ENCODE data around the gene IL10RA.

Gene IL10RA

GRCh38 chr11:118046051-118046963 lies 60.1 kb downstream of the IL10RA start:
- in situ Hi-C loops (cut with MboI; ENCODE audit: low pct_unique_long_range_greater_than_20kb, low sequenced_read_pairs, unreplicated experiment) = no loop called here
- TF ChIP-seq, protein P1, sequence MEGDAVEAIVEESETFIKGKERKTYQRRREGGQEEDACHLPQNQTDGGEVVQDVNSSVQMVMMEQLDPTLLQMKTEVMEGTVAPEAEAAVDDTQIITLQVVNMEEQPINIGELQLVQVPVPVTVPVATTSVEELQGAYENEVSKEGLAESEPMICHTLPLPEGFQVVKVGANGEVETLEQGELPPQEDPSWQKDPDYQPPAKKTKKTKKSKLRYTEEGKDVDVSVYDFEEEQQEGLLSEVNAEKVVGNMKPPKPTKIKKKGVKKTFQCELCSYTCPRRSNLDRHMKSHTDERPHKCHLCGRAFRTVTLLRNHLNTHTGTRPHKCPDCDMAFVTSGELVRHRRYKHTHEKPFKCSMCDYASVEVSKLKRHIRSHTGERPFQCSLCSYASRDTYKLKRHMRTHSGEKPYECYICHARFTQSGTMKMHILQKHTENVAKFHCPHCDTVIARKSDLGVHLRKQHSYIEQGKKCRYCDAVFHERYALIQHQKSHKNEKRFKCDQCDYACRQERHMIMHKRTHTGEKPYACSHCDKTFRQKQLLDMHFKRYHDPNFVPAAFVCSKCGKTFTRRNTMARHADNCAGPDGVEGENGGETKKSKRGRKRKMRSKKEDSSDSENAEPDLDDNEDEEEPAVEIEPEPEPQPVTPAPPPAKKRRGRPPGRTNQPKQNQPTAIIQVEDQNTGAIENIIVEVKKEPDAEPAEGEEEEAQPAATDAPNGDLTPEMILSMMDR (IDR thresholded peaks at IDR 0.05; ENCODE audit: extremely low read depth, insufficient read depth, missing control alignments) = no peak
- DNase-seq (ENCODE audit: low spot score) = no peak

DNA sequence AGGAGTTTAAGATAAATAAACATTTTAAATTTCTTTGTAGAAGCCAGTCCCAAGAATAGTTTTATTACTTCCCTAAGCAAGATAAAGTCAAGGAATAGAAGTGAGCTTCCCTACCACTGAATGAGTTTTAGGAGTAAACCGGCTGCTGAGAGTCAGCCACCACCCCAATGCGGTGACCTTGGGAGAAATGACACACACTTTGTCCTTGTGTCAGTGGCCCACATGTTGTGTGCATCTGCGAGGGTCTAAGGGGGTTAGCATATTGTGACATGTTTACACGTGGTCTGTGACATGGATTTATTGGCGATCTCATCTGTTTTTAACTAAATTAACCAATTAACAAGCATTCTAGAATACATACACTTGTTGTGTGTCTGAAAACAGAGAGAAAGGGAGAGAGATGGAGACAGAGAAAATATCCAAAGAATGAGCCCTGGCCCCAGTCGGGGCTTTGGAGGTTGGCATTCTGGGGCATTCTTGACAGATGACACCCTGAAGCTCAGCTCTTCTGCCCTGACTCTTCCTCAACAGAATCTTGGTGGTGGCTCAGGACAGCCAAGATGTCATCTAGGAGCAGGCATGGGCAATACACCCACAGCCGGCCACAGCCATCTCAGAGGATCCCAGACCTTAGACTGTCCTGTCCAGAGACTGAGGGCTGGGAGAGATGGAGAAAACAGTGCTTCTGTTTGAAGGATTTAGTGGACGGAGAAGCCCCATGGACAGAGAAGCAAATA lies 60.9 kb downstream of the IL10RA start:
- no peak for DNase-seq (ENCODE audit: low spot score)
- in situ Hi-C loops (cut with MboI; ENCODE audit: low pct_unique_long_range_greater_than_20kb, low sequenced_read_pairs, unreplicated experiment) = no loop called here
- TF ChIP-seq, protein P1 (IDR thresholded peaks at IDR 0.05; ENCODE audit: extremely low read depth, insufficient read depth, missing control alignments) = no peak

GRCh38 chr11:118047749-118048148 lies 61.6 kb downstream of the IL10RA start:
- no peak for DNase-seq (ENCODE audit: low spot score)
- TF ChIP-seq, protein P1 (IDR thresholded peaks at IDR 0.05; ENCODE audit: extremely low read depth, insufficient read depth, missing control alignments) = no peak
- in situ Hi-C loops (cut with MboI; ENCODE audit: low pct_unique_long_range_greater_than_20kb, low sequenced_read_pairs, unreplicated experiment) = no loop called here

DNA sequence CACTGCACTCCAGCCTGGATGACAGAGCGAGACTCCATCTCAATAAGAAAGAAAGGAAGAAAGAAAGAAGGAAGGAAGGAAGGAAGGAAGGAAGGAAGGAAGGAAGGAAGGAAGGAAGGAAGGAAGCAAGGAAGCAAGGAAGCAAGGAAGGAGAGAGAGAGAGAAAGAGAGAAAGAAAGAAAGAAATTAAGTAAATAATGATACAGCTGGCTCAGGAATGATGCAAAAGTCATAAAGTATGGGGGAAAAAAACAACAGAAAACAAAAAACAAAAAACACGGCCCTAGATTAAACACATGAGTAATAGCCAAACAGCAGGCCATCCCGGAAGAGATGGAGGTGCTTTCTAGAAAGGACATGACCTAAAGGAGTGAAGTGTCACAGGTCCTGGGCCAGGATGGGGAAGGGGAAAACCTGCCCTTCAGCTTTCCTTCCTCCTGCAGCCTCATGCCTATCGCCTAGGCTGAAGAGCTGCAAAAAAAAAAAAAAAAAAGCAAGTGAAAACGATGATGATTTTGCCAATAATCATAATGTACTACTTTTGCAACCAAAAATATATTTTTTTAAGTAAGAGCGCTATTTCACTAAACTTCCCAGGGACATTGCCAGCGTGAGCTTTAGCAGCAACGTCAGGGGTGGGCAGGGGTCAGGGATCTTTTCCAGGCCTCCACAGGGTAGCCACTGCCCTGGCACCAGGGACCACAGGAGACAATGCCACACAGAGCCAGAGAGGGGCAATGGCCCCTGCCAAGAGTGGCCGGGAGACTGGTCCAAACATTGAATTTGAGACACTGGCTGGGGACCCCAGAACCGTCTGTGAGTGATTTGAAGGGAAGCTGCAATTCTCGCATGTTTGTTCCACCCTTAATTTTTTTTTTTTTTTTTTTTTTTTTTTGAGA lies 62.5 kb downstream of the IL10RA start:
- TF ChIP-seq, protein P1 (IDR thresholded peaks at IDR 0.05; ENCODE audit: extremely low read depth, insufficient read depth, missing control alignments) = no peak
- in situ Hi-C loops (cut with MboI; ENCODE audit: low pct_unique_long_range_greater_than_20kb, low sequenced_read_pairs, unreplicated experiment) = no loop called here
- DNase-seq (ENCODE audit: low spot score) = no peak

- DNase-seq (ENCODE audit: low spot score) = no peak
- in situ Hi-C loops (cut with MboI; ENCODE audit: low pct_unique_long_range_greater_than_20kb, low sequenced_read_pairs, unreplicated experiment) = loop anchor here (10.0 kb wide), 1 partner anchor 195 kb away; no protein-coding TSS in a partner anchor
- TF ChIP-seq, protein P1 (IDR thresholded peaks at IDR 0.05; ENCODE audit: extremely low read depth, insufficient read depth, missing control alignments) = no peak
Observed at GRCh38 chr11:118049771-118050170, 63.6 kb downstream of the IL10RA start.

Measured in GM13977 (cell line).